Measurements from ENCODE around the gene CD200R1L.

The CD200R1L gene

DNA sequence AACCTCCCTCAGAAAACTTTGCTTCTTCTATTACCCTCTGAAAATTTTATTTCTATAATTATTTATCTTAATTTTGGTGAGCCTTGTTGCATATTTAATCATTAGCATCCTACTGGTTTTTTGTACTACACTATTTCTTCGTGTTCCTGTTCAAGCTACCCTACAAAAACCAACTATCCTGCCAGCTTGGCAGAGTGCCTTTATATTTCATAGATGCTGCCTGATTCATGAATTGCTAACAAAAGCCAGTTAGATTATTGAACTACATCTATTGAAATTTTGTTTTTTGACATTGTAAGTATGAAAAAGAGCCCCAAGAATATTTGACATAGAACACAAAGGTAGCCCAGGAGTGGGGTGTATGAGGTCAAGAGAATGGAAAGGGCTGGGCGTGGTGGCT lies 78.9 kb downstream of the CD200R1L start:
- TF ChIP-seq, protein P1, sequence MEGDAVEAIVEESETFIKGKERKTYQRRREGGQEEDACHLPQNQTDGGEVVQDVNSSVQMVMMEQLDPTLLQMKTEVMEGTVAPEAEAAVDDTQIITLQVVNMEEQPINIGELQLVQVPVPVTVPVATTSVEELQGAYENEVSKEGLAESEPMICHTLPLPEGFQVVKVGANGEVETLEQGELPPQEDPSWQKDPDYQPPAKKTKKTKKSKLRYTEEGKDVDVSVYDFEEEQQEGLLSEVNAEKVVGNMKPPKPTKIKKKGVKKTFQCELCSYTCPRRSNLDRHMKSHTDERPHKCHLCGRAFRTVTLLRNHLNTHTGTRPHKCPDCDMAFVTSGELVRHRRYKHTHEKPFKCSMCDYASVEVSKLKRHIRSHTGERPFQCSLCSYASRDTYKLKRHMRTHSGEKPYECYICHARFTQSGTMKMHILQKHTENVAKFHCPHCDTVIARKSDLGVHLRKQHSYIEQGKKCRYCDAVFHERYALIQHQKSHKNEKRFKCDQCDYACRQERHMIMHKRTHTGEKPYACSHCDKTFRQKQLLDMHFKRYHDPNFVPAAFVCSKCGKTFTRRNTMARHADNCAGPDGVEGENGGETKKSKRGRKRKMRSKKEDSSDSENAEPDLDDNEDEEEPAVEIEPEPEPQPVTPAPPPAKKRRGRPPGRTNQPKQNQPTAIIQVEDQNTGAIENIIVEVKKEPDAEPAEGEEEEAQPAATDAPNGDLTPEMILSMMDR (IDR thresholded peaks at IDR 0.05; ENCODE audit: extremely low read depth, missing control alignments), result no peak
- no peak for DNase-seq (ENCODE audit: low spot score)

DNA sequence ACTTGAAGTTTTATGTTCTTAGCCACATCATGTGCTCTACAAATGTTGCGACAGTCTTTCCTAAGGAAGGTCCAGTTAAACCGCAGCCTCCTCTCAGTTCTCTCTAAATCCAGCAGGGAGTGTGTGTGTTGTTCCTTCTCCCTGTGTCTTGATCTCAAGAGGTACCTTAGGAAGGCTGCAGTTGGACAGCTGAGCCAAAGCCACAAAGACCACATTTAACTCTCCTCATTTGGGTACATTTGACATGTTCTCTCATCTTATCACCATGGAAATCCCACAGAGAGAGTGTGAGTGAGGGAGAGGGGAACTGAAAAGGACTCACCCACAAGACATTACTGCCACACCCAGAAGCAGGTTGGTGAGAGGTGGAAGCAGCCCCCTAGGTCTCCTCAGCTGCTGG lies 79.5 kb downstream of the CD200R1L start:
- TF ChIP-seq, protein P1 (IDR thresholded peaks at IDR 0.05; ENCODE audit: extremely low read depth, missing control alignments), result no peak
- DNase-seq (ENCODE audit: low spot score), result peak; percentile 45
